GM10266 (cell line): Measurements from ENCODE around the gene FGL2.
"Not testable (repeated sequence)": the region's sequence is repeated elsewhere in the genome, so short reads cannot be mapped to it uniquely, and the experiment has no call there.

Source experiments
- DNase-seq: peaks from one replicate; pipeline ENCODE4 v3.0.0; 2012; ENCODE audit errors: extremely low spot score
- TF ChIP-seq, protein P1 (sequence below): IDR thresholded peaks from 2 replicates; pipeline ENCODE4 v1.5.1; 2012; ENCODE audit warnings: mild to moderate bottlenecking, low read depth; ENCODE audit not compliant: control insufficient read depth, insufficient read depth; ENCODE audit errors: missing control alignments

The FGL2 gene

GRCh38 chr7:77242554-77242953 is 42.9 kb upstream of the FGL2 start:
- DNase-seq, result no peak
- TF ChIP-seq, protein P1, sequence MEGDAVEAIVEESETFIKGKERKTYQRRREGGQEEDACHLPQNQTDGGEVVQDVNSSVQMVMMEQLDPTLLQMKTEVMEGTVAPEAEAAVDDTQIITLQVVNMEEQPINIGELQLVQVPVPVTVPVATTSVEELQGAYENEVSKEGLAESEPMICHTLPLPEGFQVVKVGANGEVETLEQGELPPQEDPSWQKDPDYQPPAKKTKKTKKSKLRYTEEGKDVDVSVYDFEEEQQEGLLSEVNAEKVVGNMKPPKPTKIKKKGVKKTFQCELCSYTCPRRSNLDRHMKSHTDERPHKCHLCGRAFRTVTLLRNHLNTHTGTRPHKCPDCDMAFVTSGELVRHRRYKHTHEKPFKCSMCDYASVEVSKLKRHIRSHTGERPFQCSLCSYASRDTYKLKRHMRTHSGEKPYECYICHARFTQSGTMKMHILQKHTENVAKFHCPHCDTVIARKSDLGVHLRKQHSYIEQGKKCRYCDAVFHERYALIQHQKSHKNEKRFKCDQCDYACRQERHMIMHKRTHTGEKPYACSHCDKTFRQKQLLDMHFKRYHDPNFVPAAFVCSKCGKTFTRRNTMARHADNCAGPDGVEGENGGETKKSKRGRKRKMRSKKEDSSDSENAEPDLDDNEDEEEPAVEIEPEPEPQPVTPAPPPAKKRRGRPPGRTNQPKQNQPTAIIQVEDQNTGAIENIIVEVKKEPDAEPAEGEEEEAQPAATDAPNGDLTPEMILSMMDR, result no peak

GRCh38 chr7:77242068-77242467 is 42.4 kb upstream of the FGL2 start:
- no peak for DNase-seq
- TF ChIP-seq, protein P1, result no peak

DNA sequence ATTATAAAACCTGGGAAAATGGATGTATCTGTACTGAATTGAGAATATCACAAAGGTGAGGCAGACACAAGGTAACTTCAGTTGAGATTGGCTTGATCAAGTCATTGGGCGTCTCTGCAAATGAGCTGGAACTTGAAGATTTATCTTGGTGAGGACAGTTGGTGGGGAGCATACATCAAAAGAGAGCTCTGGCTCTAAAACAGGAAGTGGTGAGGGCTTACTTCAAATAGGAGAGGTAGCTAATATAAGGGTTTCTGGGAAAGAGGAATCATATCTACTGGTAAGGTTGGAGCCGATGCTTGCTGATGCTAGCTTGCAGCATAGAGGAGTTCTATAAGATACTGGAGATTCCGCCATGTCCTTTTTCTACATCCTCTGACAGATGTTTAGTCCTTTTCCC is 39.9 kb upstream of the FGL2 start:
- DNase-seq, result no peak
- TF ChIP-seq, protein P1, result no peak

DNA sequence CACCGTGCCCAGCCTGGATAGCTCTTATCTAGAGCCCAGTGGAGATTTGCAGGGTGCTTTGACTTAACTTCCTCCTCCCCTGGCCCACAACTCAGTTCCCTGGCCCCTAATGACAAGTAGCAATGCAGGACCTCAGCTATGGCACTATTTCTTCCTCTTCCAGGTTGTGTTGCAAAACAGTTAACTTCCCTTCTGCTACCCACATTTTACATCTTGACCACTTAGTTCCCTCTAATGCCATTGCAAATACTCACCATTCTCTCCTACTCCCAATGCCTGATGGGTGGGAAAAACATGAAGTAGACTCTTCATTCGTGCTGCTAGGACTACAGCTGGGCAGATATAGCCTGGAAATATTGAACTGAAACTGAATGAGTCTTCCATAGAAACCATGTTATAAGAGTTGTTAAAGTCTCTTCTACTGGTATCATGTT is 39.1 kb upstream of the FGL2 start:
- TF ChIP-seq, protein P1, result no peak
- DNase-seq, result no peak

- TF ChIP-seq, protein P1, result no peak
- DNase-seq, result no peak
Measured at GRCh38 chr7:77235276-77235675, 35.7 kb upstream of the FGL2 start.

- TF ChIP-seq, protein P1, result no peak
Measured at GRCh38 chr7:77232467-77232866, 32.8 kb upstream of the FGL2 start.

GRCh38 chr7:77228795-77229194 is 29.2 kb upstream of the FGL2 start:
- not testable (repeated sequence) for DNase-seq

More at GRCh38 chr7:77232467-77232866, 32.8 kb upstream of the FGL2 start:
- DNase-seq, result no peak

GRCh38 chr7:77226357-77226839 is 26.8 kb upstream of the FGL2 start:
- DNase-seq, result no peak
- TF ChIP-seq, protein P1, result no peak
